HG02885 (cell line): ENCODE measurements around the gene NCK2.

Experiments used
- ATAC-seq: cut with Tn5 transposase; IDR thresholded peaks from one replicate; pipeline ENCODE4 v1.9.1; 2021; ENCODE audit warnings: mild to moderate bottlenecking; ENCODE audit not compliant: unreplicated experiment, poor library complexity

NCK2 gene

GRCh38 chr2:105773568-105773967, 28.9 kb downstream of the NCK2 start:
- no peak for ATAC-seq

DNA sequence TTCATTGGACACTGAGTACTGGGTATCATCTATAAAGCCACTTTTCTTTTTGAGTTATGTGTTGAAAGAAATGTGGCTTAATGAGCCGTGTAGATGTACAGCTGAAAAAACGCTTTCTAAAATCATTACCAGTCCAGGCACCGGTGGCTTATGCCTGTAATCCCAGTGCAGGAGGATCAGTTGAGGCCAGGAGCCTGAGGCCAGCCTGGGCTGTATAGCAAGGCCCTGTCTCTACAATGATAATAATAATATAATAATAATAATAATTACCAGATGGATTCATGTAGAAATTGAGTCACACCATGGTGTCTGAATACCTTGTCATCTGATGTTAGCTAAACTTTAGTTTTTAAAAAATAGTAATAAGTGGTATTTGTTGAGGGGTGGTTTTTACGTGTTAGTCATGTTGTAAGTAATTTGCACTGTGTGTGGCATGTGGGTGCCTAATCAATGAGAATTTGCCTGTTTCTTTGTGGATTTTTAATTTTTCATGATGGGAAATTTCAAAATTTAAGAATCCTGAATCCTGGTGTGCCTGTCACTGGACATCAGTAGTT, 30.1 kb downstream of the NCK2 start:
- no peak for ATAC-seq

GRCh38 chr2:105775809-105776559, 31.3 kb downstream of the NCK2 start:
- ATAC-seq: peak; percentile 64

DNA sequence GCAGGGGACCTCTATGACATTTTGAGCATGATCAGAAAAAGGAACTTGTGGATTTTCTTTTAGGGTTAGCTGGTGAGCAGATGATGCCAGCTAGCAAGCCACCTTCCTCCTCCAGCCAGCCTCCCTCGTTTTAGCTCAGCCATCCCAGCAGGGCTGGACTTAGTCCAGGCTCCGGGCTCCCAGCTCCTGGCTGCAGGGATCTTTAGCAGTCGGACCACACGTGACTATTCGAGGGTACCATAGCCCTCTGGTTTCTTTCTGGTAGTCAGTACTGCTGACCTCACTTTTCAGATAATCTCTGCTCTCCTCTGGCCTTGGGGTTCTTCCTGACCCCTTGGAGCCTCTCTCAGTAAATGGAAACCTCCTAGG, 31.8 kb downstream of the NCK2 start:
- ATAC-seq: no peak

GRCh38 chr2:105777031-105777482, 32.3 kb downstream of the NCK2 start:
- no peak for ATAC-seq

DNA sequence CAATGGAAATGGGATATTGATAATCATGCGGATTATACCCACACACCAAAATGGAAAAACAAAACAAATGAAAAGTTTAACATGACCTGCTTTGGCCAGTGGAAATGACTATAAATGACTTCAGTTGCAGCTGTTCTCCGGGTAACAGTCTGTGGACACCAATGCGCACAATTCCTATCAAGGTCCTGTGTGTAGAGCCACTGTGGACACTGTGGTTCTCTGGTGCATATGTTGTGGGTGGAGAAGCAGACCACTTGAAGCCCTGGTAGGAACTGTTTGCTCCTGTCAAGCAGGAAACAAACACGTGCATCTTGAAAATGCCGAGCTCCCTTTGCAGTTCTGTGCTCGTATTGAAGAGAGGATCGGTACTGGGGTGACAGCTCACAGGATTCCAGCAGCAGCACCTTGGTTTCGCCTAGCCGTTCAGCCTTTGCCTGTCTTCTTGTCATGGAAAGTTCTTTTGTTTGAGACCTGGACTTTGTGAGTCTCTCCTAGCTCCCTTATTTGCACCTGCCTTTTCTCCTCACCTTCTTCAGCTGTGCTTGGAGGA, 32.9 kb downstream of the NCK2 start:
- ATAC-seq: no peak

- no peak for ATAC-seq
Measured at GRCh38 chr2:105778080-105778607, 33.4 kb downstream of the NCK2 start.

DNA sequence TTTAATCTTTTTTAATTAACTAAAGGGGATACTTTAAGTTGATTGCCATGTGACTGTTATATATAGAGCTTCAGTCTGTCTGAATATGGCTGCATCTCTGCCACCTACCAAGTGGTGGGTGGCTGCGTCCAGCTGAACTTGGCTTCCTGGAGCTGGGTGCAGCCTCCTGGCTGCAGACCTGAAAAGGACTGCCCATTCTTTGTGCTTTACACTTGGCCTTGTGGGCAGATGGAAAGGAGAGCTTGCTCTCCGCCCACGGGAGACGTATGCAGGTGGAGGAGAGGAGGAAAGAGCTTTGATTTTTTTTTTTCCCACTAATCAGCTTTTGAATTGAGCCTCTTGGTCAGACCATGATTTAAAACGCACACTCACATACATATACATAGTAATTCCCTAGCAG, 34.7 kb downstream of the NCK2 start:
- ATAC-seq: no peak

DNA sequence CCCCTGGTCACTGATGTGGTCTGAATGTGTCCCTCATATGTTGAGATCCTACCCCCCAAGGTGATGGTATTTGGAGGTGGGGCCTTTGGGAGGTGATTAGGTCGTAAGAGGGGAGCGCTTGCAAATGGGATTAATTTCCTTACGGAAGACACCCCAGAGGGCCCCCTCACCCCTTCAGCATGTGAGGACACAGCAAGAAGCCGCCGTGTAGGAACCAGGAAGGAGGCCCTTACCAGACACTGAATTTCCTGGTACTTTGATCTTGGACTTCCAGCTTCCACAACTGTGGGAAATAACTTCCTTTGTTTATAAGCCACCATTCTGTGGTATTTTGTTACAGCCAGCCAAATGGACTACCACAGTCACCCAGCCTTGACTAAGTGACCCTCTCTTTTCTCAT, 35.9 kb downstream of the NCK2 start:
- ATAC-seq: no peak

- ATAC-seq: no peak
Measured at GRCh38 chr2:105781274-105781978, 36.7 kb downstream of the NCK2 start.

DNA sequence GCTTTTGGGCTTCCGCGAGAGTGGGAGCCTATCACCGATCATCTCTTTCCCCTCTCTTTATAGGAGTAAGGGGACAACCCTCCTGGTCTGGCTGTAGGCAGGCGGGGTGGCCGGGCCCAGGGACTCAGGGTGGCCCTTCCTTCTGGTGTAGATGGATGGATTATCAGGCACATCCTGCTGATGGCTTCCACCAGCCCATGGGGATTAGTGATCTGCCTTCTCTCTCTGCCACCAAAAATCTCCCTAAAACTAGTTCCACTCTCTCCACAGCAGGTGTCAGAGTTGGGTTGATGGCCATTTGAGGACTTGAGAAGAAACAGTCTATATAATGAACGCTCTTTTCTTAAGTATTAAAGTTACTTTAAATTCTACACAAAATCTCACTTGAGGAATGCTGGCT, 37.4 kb downstream of the NCK2 start:
- ATAC-seq: peak; percentile 41

DNA sequence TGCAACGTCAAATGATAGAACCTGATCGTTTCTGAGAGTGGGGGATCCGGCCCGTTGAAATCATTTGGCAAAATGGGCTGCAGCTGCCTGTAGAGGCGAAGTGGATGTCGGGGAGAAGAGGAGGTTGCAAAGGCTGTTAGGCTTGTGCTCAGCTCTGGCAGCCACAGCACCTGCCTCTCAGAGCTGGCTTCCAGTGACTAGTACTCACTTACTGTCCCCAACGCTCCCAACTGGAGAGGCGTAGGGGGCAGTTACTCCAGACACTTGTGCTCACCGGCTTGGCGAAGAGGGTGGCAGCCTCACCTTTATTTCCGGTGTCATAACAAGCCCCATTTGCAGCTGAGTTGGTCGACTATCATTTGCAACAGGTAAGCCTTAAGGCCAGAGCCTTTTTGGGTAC, 37.9 kb downstream of the NCK2 start:
- no peak for ATAC-seq

GRCh38 chr2:105783151-105783738, 38.5 kb downstream of the NCK2 start:
- no peak for ATAC-seq

- ATAC-seq: no peak
Measured at GRCh38 chr2:105783972-105784371, 39.3 kb downstream of the NCK2 start.

DNA sequence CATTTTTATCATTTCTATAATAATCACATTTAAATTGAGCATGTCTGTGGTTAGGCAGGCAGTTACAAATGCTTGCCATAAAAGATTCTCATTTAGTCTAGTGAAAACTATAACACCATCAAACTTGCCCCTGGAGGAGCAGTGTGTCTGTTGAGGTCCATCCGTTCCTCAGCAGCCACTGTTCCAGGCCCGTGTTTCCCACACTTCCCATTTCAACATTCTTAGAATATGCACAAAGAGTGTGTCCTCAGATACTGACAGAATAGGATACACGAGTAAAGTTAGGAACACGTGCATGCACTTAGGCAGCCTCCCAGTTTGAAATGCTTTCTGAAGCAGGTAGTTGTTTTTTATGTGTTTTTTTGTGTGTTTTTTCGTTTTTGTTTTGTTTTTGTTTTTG, 39.9 kb downstream of the NCK2 start:
- ATAC-seq: no peak

GRCh38 chr2:105785095-105785847, 40.6 kb downstream of the NCK2 start:
- no peak for ATAC-seq

- ATAC-seq: no peak
Measured at GRCh38 chr2:105786231-105787230, 41.8 kb downstream of the NCK2 start.

DNA sequence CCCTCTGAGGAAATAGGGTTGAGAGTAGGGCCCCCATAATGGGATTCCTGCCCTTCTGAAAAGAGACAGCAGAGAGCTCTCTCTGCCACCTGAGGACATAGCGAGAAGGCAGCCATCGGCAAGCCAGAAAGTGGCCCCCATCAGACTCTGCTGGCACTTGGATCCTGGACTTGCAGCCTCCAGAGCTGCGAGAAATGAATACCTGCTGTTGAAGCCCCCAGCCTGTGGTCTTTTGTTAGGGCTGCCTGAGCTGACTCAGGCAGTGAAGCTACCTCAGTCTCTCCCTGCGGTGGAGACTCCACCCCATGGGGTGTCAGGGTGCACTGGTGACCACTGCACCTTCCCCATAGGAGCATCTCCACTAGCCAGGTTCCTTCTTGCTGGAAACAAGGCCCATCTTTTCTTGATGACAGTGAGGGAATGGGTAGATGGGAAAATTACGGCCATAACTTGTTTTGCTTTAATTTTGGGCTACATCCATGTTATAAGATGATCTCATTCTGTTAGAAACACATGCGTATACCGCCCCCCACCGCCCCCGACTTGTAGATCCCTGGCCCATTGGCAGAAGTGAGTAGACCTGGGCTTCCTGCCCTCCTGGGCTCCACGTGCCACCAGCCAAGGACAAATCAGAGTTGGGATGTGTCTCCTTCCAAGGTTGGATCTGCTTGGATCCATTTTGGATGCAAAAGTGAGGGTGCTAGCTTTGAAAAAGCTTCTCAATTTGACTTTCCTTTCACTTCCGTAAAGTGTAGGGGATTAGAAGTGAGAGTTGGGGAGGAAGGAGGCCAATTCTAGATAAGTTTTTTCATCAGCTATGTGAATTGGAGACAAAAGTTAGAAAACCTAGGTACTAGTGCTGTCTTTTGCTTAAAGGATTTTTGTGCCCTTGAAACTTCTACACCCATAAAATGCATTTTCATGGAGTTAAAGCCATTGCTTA, 42.9 kb downstream of the NCK2 start:
- ATAC-seq: no peak
